HFFc6 (cell line): ENCODE results near the gene XPO6. TPM values are rescaled to one million over a fixed set of nuclear protein-coding genes. Genes with fewer than 3 reads are reported as not detected.

Experiments used
- DNase-seq: peaks from one replicate; pipeline ENCODE4 v3.0.0-alpha.2; 2018
- H3K27ac Mint-ChIP-seq: 2 replicates; pipeline ENCODE4 v1.8.0; 2020; ENCODE audit warnings: mild to moderate bottlenecking, mixed read lengths
- H3K27me3 Mint-ChIP-seq: 2 replicates; pipeline ENCODE4 v1.8.0; 2021; ENCODE audit warnings: mild to moderate bottlenecking, moderate library complexity, mixed read lengths; ENCODE audit not compliant: insufficient read depth
- H3K36me3 Mint-ChIP-seq: 2 replicates; pipeline ENCODE4 v1.8.0; 2021; ENCODE audit warnings: low read depth, mixed read lengths
- H3K4me1 Mint-ChIP-seq: 2 replicates; pipeline ENCODE4 v1.8.0; 2020; ENCODE audit warnings: low read depth, mixed read lengths
- H3K4me3 Mint-ChIP-seq: 2 replicates; pipeline ENCODE4 v1.8.0; 2020; ENCODE audit warnings: mild to moderate bottlenecking, moderate library complexity, mixed read lengths
- H3K9me3 Mint-ChIP-seq: 2 replicates; pipeline ENCODE4 v1.8.0; 2020; ENCODE audit warnings: mild to moderate bottlenecking, mixed read lengths
- total RNA-seq, 6 experiments: library from RNA; stranded (reverse); fragmentation: NEBNext Ultra II Directional; extraction: Animal tissue kit (Norgen Biotek cat#: 25700); gene quantifications; 2 replicates in 1 of 6; 3 replicates in 5 of 6; pipeline ENCODE4 v1.2.3, GENCODE V29; 2021
- TF ChIP-seq, protein P1 (sequence below): fragments of 200-600 bp; sonication (generic); IDR thresholded peaks from 2 replicates; pipeline ENCODE4 v1.5.0; 2021; ENCODE audit warnings: antibody characterized with exemption, mild to moderate bottlenecking

Gene XPO6
- total RNA-seq, 6 experiments from 2014 or later = 161 to 200 (median 173) TPM

DNA sequence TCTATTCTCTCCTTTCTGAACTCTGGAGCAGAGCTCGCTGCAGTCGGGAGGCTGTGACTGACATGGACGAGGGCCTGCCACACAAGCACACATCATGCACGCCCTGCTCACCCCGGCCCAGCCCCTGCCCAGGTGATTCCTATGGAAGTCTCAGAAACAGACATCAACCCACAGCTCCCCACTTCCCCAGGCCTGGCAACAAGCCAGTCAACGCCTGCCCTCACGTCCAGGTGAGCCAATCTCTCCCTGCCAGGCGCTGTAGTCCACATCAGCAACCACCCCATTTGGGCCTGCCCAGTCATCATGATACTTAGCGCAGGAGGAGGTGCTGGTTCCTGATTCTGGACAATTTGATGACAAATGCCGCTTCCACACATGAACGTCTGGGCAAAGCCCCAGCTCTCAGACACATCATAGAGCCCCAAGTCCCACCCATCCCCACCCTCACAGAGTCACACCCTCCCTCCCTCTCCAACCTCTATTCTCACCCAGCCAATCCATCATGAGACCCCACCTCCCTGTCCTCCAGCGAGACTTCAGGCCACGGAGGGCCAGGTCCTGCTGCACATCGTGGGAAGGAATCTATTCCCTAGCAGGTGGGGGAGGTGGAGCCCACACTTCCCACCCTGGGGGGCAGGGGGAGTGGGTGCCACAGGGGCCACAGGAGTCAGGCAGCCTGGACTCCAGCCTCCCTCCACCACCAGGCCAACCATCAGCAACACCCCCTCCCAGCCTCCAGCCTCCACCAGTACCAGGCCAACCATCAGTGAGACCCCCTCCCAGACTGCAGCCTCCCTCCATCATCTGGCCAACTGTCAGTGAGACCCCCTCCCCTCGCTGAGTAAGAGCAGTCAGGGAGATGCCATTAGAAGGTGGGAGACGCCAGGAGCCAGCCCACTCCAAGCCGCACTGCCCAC, 114.5 kb downstream of the XPO6 start:
- TF ChIP-seq, protein P1, sequence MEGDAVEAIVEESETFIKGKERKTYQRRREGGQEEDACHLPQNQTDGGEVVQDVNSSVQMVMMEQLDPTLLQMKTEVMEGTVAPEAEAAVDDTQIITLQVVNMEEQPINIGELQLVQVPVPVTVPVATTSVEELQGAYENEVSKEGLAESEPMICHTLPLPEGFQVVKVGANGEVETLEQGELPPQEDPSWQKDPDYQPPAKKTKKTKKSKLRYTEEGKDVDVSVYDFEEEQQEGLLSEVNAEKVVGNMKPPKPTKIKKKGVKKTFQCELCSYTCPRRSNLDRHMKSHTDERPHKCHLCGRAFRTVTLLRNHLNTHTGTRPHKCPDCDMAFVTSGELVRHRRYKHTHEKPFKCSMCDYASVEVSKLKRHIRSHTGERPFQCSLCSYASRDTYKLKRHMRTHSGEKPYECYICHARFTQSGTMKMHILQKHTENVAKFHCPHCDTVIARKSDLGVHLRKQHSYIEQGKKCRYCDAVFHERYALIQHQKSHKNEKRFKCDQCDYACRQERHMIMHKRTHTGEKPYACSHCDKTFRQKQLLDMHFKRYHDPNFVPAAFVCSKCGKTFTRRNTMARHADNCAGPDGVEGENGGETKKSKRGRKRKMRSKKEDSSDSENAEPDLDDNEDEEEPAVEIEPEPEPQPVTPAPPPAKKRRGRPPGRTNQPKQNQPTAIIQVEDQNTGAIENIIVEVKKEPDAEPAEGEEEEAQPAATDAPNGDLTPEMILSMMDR = no peak
- Mint-ChIP-seq H3K4me3 (no peak overlapping the region), H3K36me3 (peaks cover 6% of the 10 kb centered on the region), H3K27ac (no peak overlapping the region), H3K4me1 (peaks cover 8% of the 10 kb centered on the region), H3K9me3 (no peaks in the 10 kb centered on the region), H3K27me3 (peaks cover 9% of the 10 kb centered on the region)
- DNase-seq = no peak

DNA sequence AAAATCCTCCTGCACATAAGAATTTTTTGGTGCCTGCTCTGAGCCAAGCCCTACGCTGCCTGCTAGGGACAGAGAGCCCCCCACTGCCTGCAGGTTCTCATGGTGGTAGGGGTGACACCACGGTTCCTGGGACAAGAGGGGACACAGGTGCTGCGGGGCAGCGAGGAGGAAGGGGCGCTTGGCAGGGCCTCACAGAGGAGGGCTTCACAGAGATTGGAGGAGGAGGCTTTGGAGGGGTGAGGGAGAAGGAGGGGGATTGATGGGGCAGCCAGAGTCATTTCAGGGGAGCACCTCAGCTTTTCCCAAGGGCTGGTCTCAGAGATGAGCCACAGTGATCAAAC, 118.4 kb downstream of the XPO6 start:
- no peak for DNase-seq
- no peaks in the 10 kb centered on the region; the same call in 1 of the 2 replicates for H3K36me3 Mint-ChIP-seq
- 0 out of 2 replicates have a peak overlapping the region, but pooled peaks have one; percentile 43 for H3K27ac Mint-ChIP-seq
- no peak overlapping the region for H3K4me3 Mint-ChIP-seq
- peaks cover 5% of the 10 kb centered on the region for H3K27me3 Mint-ChIP-seq
- H3K9me3 Mint-ChIP-seq = no peaks in the 10 kb centered on the region
- H3K4me1 Mint-ChIP-seq = peaks cover 22% of the 10 kb centered on the region
- TF ChIP-seq, protein P1 = no peak

DNA sequence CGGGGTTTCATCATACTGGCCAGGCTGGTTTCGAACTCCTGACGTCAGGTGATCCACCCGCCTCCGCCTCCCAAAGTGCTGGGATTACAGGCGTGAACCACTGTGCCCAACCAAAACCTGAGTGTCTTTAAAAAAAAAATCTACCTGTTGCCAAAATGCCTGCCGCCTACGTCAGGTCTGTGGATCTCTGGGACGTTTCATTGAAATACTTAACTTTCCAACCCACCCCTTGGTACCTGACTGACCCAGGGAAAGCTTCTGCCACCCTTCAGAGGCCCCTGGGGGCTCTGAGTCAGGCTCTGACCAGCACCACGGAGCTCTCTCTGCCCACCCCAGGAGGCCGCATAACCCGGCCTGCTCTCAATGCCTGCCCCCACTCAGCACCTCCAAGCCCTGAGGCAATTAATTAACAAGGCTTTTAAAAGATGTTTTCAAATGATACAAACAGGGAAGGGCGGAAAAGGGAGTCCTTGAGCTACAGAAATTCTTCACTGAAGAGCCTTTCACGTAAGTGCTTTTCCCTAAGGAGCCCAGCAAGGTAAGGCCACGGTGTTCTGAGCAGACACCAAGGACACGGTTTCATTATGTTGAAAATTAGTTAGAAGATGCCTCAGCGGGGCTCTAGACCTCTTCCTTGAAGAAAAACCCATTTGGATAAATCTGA, 118.9 kb downstream of the XPO6 start:
- H3K27me3 Mint-ChIP-seq = peaks cover 5% of the 10 kb centered on the region
- H3K4me3 Mint-ChIP-seq = no peak overlapping the region
- H3K27ac Mint-ChIP-seq = peak overlapping the region; percentile 43; the same call in 1 of the 2 replicates

DNA sequence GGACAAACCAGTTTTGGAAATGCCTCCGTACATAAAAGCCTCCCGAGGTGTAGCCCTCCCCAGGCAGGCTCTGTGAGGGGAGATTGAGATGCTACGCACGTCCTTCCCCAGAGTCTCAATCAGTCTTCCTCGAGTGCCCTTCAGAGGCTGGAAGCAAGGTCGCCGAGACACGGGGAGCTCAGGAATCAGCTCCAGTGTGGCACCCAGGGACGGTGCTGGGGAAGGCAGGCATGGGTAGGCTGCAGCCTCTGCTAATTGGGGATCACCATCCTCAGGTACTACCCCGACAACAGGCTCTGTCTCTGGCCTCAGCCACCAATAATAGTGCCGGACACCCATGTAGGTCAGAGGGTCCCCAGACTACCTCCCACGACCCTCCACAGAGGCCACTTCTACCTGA, 120.1 kb downstream of the XPO6 start:
- Mint-ChIP-seq H3K4me3 (no peak overlapping the region), H3K4me1 (peaks cover 22% of the 10 kb centered on the region), H3K27me3 (peaks cover 5% of the 10 kb centered on the region; the same call in 1 of the 2 replicates), H3K36me3 (no peaks in the 10 kb centered on the region), H3K27ac (peak overlapping the region; percentile 53; the same call in 1 of the 2 replicates), H3K9me3 (no peaks in the 10 kb centered on the region)
- no peak for DNase-seq
- TF ChIP-seq, protein P1 = no peak

More for the DNA sequence above, 118.9 kb downstream of the XPO6 start:
- no peaks in the 10 kb centered on the region for H3K9me3 Mint-ChIP-seq
- H3K36me3 Mint-ChIP-seq = no peaks in the 10 kb centered on the region; the same call in 1 of the 2 replicates
- DNase-seq = no peak
- peaks cover 22% of the 10 kb centered on the region for H3K4me1 Mint-ChIP-seq
- TF ChIP-seq, protein P1 = no peak

DNA sequence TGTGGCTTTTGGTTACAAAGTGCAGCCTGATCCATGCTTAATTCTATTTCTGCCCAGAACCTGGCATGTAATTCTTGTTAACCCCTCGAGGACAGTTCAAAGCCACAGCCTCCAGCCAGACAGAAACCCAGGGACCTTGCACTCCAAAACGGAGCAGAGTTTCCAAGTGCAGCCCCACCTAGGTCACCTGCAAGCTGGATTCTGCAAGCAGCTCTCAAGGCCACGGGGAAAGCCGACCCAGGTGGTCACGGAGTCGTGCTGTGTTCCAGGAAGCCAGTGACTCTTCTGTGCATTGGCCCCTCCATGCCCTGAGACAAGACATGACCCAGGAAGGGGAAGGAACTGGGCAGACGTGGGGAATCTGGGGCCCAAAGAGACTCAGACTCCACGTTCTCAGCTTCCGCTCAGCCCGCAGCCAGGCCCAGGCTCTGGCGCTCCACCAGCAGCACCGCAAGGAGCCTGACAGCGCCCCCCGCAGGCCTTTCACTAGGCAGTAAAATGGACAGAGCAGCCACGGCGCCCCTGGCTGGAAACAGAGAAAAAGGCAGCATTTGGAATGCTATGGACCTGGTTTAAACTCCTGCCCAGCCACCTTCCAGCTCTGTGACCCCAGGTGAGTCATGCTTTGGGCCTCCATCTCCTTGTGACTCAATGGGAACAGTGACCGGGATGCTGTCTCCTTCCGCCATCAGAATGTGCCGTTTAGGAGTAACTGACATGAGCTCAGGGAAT, 121.0 kb downstream of the XPO6 start:
- peak; percentile 57 for DNase-seq
- peaks cover 5% of the 10 kb centered on the region for H3K27me3 Mint-ChIP-seq
- no peaks in the 10 kb centered on the region for H3K36me3 Mint-ChIP-seq
- TF ChIP-seq, protein P1 = peak; percentile 74
- H3K4me3 Mint-ChIP-seq = no peak overlapping the region
- no peaks in the 10 kb centered on the region for H3K9me3 Mint-ChIP-seq
- peak overlapping the region; percentile 53 for H3K27ac Mint-ChIP-seq
- H3K4me1 Mint-ChIP-seq = peaks cover 22% of the 10 kb centered on the region
